ENCODE results near the gene ECSCR.
"Not testable (repeated sequence)": the region's sequence is repeated elsewhere in the genome, so short reads cannot be mapped to it uniquely, and the experiment has no call there.

ECSCR gene

GRCh38 chr5:139481122-139481533 is 18.6 kb upstream of the ECSCR start:
- peak overlapping the region; percentile 44 for H3K4me3 ChIP-seq (ENCODE audit: low read depth, low read length)
- TF ChIP-seq CTCF (IDR thresholded peaks at IDR 0.05; ENCODE audit: low read depth, low read length, missing control alignments): no peak
- in situ Hi-C loops (cut with HindIII; ENCODE audit: low sequenced_read_pairs): no loop called here
- no peak for DNase-seq (ENCODE audit: low read depth)

GRCh38 chr5:139479729-139480128 is 17.2 kb upstream of the ECSCR start:
- DNase-seq (ENCODE audit: low read depth); in situ Hi-C loops (cut with HindIII; ENCODE audit: low sequenced_read_pairs); H3K4me3 ChIP-seq (ENCODE audit: low read depth, low read length): not testable (repeated sequence)

- in situ Hi-C loops (cut with HindIII; ENCODE audit: low sequenced_read_pairs); DNase-seq (ENCODE audit: low read depth): not testable (repeated sequence)
Measured at GRCh38 chr5:139478657-139479423, 16.3 kb upstream of the ECSCR start.

GRCh38 chr5:139475865-139476617 is 13.5 kb upstream of the ECSCR start:
- in situ Hi-C loops (cut with HindIII; ENCODE audit: low sequenced_read_pairs): no loop called here
- no peak overlapping the region for H3K4me3 ChIP-seq (ENCODE audit: low read depth, low read length)
- DNase-seq (ENCODE audit: low read depth): no peak
- no peak for TF ChIP-seq CTCF (IDR thresholded peaks at IDR 0.05; ENCODE audit: low read depth, low read length, missing control alignments)

More at GRCh38 chr5:139478657-139479423, 16.3 kb upstream of the ECSCR start:
- H3K4me3 ChIP-seq (ENCODE audit: low read depth, low read length): not testable (repeated sequence)

- no peak for DNase-seq (ENCODE audit: low read depth)
- no peak for TF ChIP-seq CTCF (IDR thresholded peaks at IDR 0.05; ENCODE audit: low read depth, low read length, missing control alignments)
- in situ Hi-C loops (cut with HindIII; ENCODE audit: low sequenced_read_pairs): no loop called here
- H3K4me3 ChIP-seq (ENCODE audit: low read depth, low read length): no peak overlapping the region
Measured at GRCh38 chr5:139474890-139475791, 12.6 kb upstream of the ECSCR start.

- H3K4me3 ChIP-seq (ENCODE audit: low read depth, low read length): no peak overlapping the region
- no peak for TF ChIP-seq CTCF (IDR thresholded peaks at IDR 0.05; ENCODE audit: low read depth, low read length, missing control alignments)
- no peak for DNase-seq (ENCODE audit: low read depth)
- in situ Hi-C loops (cut with HindIII; ENCODE audit: low sequenced_read_pairs): no loop called here
Measured at GRCh38 chr5:139473565-139473964, 11.0 kb upstream of the ECSCR start.

GRCh38 chr5:139473105-139473504 is 10.6 kb upstream of the ECSCR start:
- in situ Hi-C loops (cut with HindIII; ENCODE audit: low sequenced_read_pairs): no loop called here
- TF ChIP-seq CTCF (IDR thresholded peaks at IDR 0.05; ENCODE audit: low read depth, low read length, missing control alignments): no peak
- DNase-seq (ENCODE audit: low read depth): no peak
- H3K4me3 ChIP-seq (ENCODE audit: low read depth, low read length): no peak overlapping the region

Data from astrocyte of the cerebellum (primary cell).